Breast epithelium (tissue), 3 donors: ENCODE measurements around the gene HNRNPAB.

Experiments used
- CTCF ChIP-seq, 3 donors: fragments of 450-650 bp; IDR thresholded peaks; one replicate each; pipeline ENCODE4 v1.5.1; 2016 to 2017; ENCODE audit warnings: antibody characterized with exemption in 3 of 3, mild to moderate bottlenecking in 3 of 3, moderate library complexity in 3 of 3
- POLR2A ChIP-seq: fragments of 450-650 bp; IDR thresholded peaks from one replicate; pipeline ENCODE4 v1.6.1; 2016; ENCODE audit warnings: antibody characterized with exemption, mild to moderate bottlenecking, moderate library complexity
- POLR2AphosphoS5 ChIP-seq, 3 donors: sonication (generic); formaldehyde crosslinking; IDR thresholded peaks; one replicate each; pipeline ENCODE4 v1.6.1; 2017; ENCODE audit warnings: antibody characterized with exemption in 3 of 3

GRCh38 chr5:178234750-178235587 lies 30.6 kb downstream of the HNRNPAB start:
- TF ChIP-seq POLR2A (no peak), CTCF (IDR thresholded peaks at IDR 0.05) (peak; percentile 44 to 64 (median 55)), POLR2AphosphoS5 (IDR thresholded peaks at IDR 0.05) (no peak)
